Measurements from ENCODE around the gene P2RY8.

- TF ChIP-seq YY1 (IDR thresholded peaks at IDR 0.05; ENCODE audit: low read depth) = no peak
- no peak for TF ChIP-seq CEBPB (IDR thresholded peaks at IDR 0.05)
- TF ChIP-seq REST (IDR thresholded peaks at IDR 0.05; ENCODE audit: low read depth) = no peak
- TF ChIP-seq RAD21 (IDR thresholded peaks at IDR 0.05; ENCODE audit: low read depth) = no peak
- TF ChIP-seq, protein P1, sequence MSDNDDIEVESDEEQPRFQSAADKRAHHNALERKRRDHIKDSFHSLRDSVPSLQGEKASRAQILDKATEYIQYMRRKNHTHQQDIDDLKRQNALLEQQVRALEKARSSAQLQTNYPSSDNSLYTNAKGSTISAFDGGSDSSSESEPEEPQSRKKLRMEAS (IDR thresholded peaks at IDR 0.05) = no peak
- TF ChIP-seq EP300 (IDR thresholded peaks at IDR 0.05; ENCODE audit: borderline replicate concordance) = no peak
- no peak for TF ChIP-seq CREB1 (IDR thresholded peaks at IDR 0.05; ENCODE audit: low read depth)
- no peak for TF ChIP-seq TAF1 (IDR thresholded peaks at IDR 0.05; ENCODE audit: low read depth)
- no peak for TF ChIP-seq NFIC (IDR thresholded peaks at IDR 0.05)
These were observed 45.9 kb upstream of the P2RY8 start for GRCh38 chrX:1582686-1583437.

Measured in Ishikawa (cell line).